Esophagus mucosa (tissue), 1 donor: ENCODE results near the gene NOS1. TPM values are rescaled to one million over a fixed set of nuclear protein-coding genes. Genes with fewer than 3 reads are reported as not detected.

Source experiments
- ATAC-seq: fragments of 200-7000 bp; cut with Tn5 transposase; one replicate; pipeline ENCODE4 v1.9.1; 2020
- total RNA-seq: library from RNA; stranded (reverse); gene quantifications from one replicate; pipeline ENCODE4 v1.2.4, GENCODE V29; 2023
- donor health status: DM: yes; HTN: yes; CAD: no.

NOS1 gene
- total RNA-seq, 1 donor from 2014 or later = 1.7 TPM

- ATAC-seq = no peak
Observed at GRCh38 chr12:117329756-117330155, 31.7 kb downstream of the NOS1 start.

GRCh38 chr12:117328556-117329100, 32.8 kb downstream of the NOS1 start:
- ATAC-seq = peak; percentile 80

- no peak for ATAC-seq
Observed at GRCh38 chr12:117322428-117322827, 39.0 kb downstream of the NOS1 start.

GRCh38 chr12:117321572-117321971, 39.9 kb downstream of the NOS1 start:
- ATAC-seq = no peak

- no peak for ATAC-seq
Observed at GRCh38 chr12:117318591-117318990, 42.8 kb downstream of the NOS1 start.

GRCh38 chr12:117316336-117316735, 45.1 kb downstream of the NOS1 start:
- no peak for ATAC-seq

GRCh38 chr12:117313926-117314325, 47.5 kb downstream of the NOS1 start:
- ATAC-seq = no peak

- no peak for ATAC-seq
Observed at GRCh38 chr12:117312770-117313169, 48.7 kb downstream of the NOS1 start.

- ATAC-seq = no peak
Observed at GRCh38 chr12:117309276-117309925, 52.0 kb downstream of the NOS1 start.

- peak; percentile 29 for ATAC-seq
Observed at GRCh38 chr12:117300174-117300573, 61.3 kb downstream of the NOS1 start.

GRCh38 chr12:117298648-117299225, 62.7 kb downstream of the NOS1 start:
- ATAC-seq = peak; percentile 13

- no peak for ATAC-seq
Observed at GRCh38 chr12:117298191-117298590, 63.2 kb downstream of the NOS1 start.

GRCh38 chr12:117294189-117294603, 67.2 kb downstream of the NOS1 start:
- ATAC-seq = peak; percentile 37

GRCh38 chr12:117293510-117293909, 67.9 kb downstream of the NOS1 start:
- ATAC-seq = no peak

GRCh38 chr12:117292688-117293087, 68.7 kb downstream of the NOS1 start:
- no peak for ATAC-seq

GRCh38 chr12:117284140-117284539, 77.3 kb downstream of the NOS1 start:
- ATAC-seq = no peak

- no peak for ATAC-seq
Observed at GRCh38 chr12:117282490-117282889, 78.9 kb downstream of the NOS1 start.

GRCh38 chr12:117280019-117280680, 81.3 kb downstream of the NOS1 start:
- ATAC-seq = no peak

GRCh38 chr12:117279606-117280005, 81.8 kb downstream of the NOS1 start:
- no peak for ATAC-seq

- no peak for ATAC-seq
Observed at GRCh38 chr12:117277875-117278274, 83.6 kb downstream of the NOS1 start.

GRCh38 chr12:117273091-117273490, 88.3 kb downstream of the NOS1 start:
- peak; percentile 39 for ATAC-seq

GRCh38 chr12:117272690-117273089, 88.7 kb downstream of the NOS1 start:
- no peak for ATAC-seq

- no peak for ATAC-seq
Observed at GRCh38 chr12:117262749-117263148, 98.7 kb downstream of the NOS1 start.

- ATAC-seq = peak; percentile 97
Observed at GRCh38 chr12:117261247-117261646, 100.2 kb downstream of the NOS1 start.
